ENCODE data around the gene EIF4B. TPM values are rescaled to one million over a fixed set of nuclear protein-coding genes. Genes with fewer than 3 reads are reported as not detected.

The EIF4B gene
- total RNA-seq, 1 experiment from 2014 or later = 531 TPM

DNA sequence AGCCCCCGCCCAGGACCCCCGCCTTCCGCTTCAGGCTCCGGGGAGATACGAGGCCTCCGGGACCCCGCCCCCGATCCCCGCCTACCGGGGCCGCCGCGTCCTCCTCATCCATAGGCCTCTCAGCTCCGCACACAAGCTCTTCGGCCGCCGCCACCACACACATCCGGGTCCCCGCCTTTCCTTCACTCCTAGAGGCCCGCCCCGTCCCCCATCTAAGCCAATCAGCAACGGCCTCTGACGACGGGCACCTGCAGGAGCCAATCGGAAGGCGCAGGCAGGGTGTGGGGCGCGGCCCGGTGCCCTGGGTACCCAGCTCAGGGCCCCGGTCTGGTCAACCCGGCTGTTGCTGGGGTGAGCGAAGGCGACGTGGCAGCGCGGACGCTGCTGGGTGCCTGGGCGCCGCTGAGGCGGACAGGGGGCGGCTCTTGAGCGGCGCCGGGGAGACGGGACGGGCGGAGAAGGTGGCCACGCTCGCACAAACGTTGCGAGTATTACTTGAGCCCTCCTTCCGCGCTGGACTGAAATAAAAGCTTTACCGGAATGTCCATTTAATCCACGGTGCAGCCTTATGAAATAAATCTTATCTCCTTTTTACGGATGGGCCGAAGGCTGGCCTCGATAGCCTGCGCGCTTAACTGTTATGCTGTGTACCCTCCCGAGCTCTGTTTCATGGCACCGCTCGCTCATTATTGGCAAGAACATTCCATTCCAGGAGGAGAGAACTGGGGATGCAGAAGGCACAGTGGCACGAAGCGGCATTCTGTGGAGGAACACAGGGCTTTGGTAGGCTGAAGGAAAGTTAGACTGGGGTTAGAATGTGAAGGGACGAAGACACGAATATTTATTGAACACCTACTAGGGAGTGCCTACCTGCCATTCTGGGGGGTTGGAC lies 73.2 kb downstream of the EIF4B start, which contains the start of gene SPRYD3:
Gene SPRYD3 (minus strand): TSS at position 165 of the 892 bp plus-strand sequence. CDS start 57 bp downstream, at position 108.
- peak within 1 kb of the TSS; percentile 94 for H3K4me3 ChIP-seq
- H3K79me2 ChIP-seq (ENCODE audit: low read depth) = peaks cover 18% of the 10 kb centered on the region; the same call in 1 of the 2 replicates
- H2AFZ ChIP-seq = peak within 1 kb of the TSS; percentile 94
- no peaks in the 10 kb centered on the region for H3K36me3 ChIP-seq (ENCODE audit: low read depth)
- TSS peak; percentile 94 for BruUV-seq (replicated peaks)
- ChIA-PET CTCF (interaction anchor here (0.6 to 2.7 kb wide), 5 partner anchors 14 to 242 kb away, joined by 4 to 16 read pairs (median 5); partner anchors contain the start of genes AAAS and IGFBP6), POLR2A (ENCODE audit: unreplicated experiment) (interaction anchor here (0.5 to 2.1 kb wide), 20 partner anchors 13 to 1119 kb away, joined by 3 to 26 read pairs (median 7); partner anchors contain the start of genes CSAD, TARBP2 and ZNF740)
- peak within 1 kb of the TSS; percentile 80 for H3K27ac ChIP-seq
- intact Hi-C loops (cut with micrococcal nuclease; ENCODE audit: unreplicated experiment) = loop anchor here (2.0 kb wide), 2 partner anchors 19 to 31 kb away; no protein-coding TSS in a partner anchor
- H3K27me3 ChIP-seq (ENCODE audit: insufficient read depth, low read depth) = no peaks in the 10 kb centered on the region
- H3K9me2 ChIP-seq (ENCODE audit: insufficient read depth) = no peaks in the 10 kb centered on the region
- H3K4me2 ChIP-seq = peak within 1 kb of the TSS; percentile 100
- peak; percentile 91 to 99 for DNase-seq
- TF ChIP-seq CTCF (conservative IDR thresholded peaks at IDR 0.05) (no peak), EZH2 (IDR thresholded peaks at IDR 0.05; ENCODE audit: low read depth) (no peak)
- H4K20me1 ChIP-seq (ENCODE audit: insufficient read depth) = no peaks in the 10 kb centered on the region
- H3F3A ChIP-seq (ENCODE audit: insufficient read depth, low read depth) = peaks cover 28% of the 10 kb centered on the region
- peaks cover 25% of the 10 kb centered on the region for H3K4me1 ChIP-seq (replicated peaks; ENCODE audit: insufficient read depth)
- no peaks in the 10 kb centered on the region for H3K9me3 ChIP-seq (ENCODE audit: insufficient read depth, low read depth)

GRCh38 chr12:53082637-53083175 lies 76.5 kb downstream of the EIF4B start:
- BruUV-seq (replicated peaks) = no TSS peak
- no peak for TF ChIP-seq CTCF (conservative IDR thresholded peaks at IDR 0.05)
- no peak for TF ChIP-seq EZH2 (IDR thresholded peaks at IDR 0.05; ENCODE audit: low read depth)
- intact Hi-C loops (cut with micrococcal nuclease; ENCODE audit: unreplicated experiment) = no loop called here
- Histone ChIP-seq H3K9me2 (ENCODE audit: insufficient read depth) (no peaks in the 10 kb centered on the region), H3K36me3 (ENCODE audit: low read depth) (no peaks in the 10 kb centered on the region), H3K4me3 (no peak overlapping the region), H2AFZ (no peak overlapping the region), H3K4me2 (no peak overlapping the region), H3K27ac (no peak overlapping the region), H3F3A (ENCODE audit: insufficient read depth, low read depth) (peaks cover 28% of the 10 kb centered on the region), H3K9me3 (ENCODE audit: insufficient read depth, low read depth) (no peaks in the 10 kb centered on the region), H3K79me2 (ENCODE audit: low read depth) (peaks cover 10% of the 10 kb centered on the region; the same call in 1 of the 2 replicates), H3K27me3 (ENCODE audit: insufficient read depth, low read depth) (no peaks in the 10 kb centered on the region), H4K20me1 (ENCODE audit: insufficient read depth) (no peaks in the 10 kb centered on the region), H3K4me1 (replicated peaks; ENCODE audit: insufficient read depth) (peaks cover 24% of the 10 kb centered on the region)
- ChIA-PET CTCF (no interaction called here), POLR2A (ENCODE audit: unreplicated experiment) (no interaction called here)
- no peak for DNase-seq

DNA sequence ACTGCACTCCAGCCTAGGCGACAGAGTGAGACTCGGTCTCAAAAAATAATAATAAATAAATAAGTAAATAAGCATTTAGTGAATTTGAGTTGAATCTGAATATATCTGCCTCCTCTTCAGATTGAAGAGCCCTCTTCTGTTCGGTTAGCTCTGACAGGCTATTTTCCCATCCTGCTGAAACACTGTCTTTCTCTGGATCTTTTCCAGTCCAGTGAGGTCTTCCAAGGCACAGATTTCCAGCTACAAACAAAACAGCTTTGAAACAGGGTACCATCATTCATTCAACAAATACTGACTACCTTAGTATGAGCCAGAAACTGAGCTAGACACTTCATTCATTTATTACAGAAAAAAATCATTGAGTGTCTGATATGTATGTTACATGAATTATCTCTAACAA lies 80.1 kb downstream of the EIF4B start:
- intact Hi-C loops (cut with micrococcal nuclease; ENCODE audit: unreplicated experiment) = no loop called here
- no peak overlapping the region for H2AFZ ChIP-seq
- H3K9me3 ChIP-seq (ENCODE audit: insufficient read depth, low read depth) = no peaks in the 10 kb centered on the region
- CTCF ChIA-PET = no interaction called here
- no peak overlapping the region for H3K4me2 ChIP-seq
- no peaks in the 10 kb centered on the region for H3K79me2 ChIP-seq (ENCODE audit: low read depth)
- no peaks in the 10 kb centered on the region for H3K4me1 ChIP-seq (replicated peaks; ENCODE audit: insufficient read depth)
- no peaks in the 10 kb centered on the region for H4K20me1 ChIP-seq (ENCODE audit: insufficient read depth)
- TF ChIP-seq CTCF (conservative IDR thresholded peaks at IDR 0.05) (no peak), EZH2 (IDR thresholded peaks at IDR 0.05; ENCODE audit: low read depth) (no peak)
- no peaks in the 10 kb centered on the region for H3K27me3 ChIP-seq (ENCODE audit: insufficient read depth, low read depth)
- no peak overlapping the region for H3K4me3 ChIP-seq
- H3K36me3 ChIP-seq (ENCODE audit: low read depth) = no peaks in the 10 kb centered on the region
- no peak overlapping the region for H3K27ac ChIP-seq
- no peaks in the 10 kb centered on the region for H3F3A ChIP-seq (ENCODE audit: insufficient read depth, low read depth)
- POLR2A ChIA-PET (ENCODE audit: unreplicated experiment) = interaction anchor here (0.6 kb wide), 1 partner anchor 94 kb away, joined by 4 read pairs; the partner anchor contains the start of gene ZNF740
- DNase-seq = no peak
- no peaks in the 10 kb centered on the region for H3K9me2 ChIP-seq (ENCODE audit: insufficient read depth)
- no TSS peak for BruUV-seq (replicated peaks)
